ENCODE measurements around the gene HAT1.

Gene HAT1

GRCh38 chr2:171941316-171941699 lies 19.0 kb downstream of the HAT1 start:
- no peak for TF ChIP-seq CTCF (IDR thresholded peaks at IDR 0.05; ENCODE audit: low read depth, low read length)
- no peak overlapping the region for H3K4me3 ChIP-seq (ENCODE audit: low read depth, low read length)

- no peak for TF ChIP-seq CTCF (IDR thresholded peaks at IDR 0.05; ENCODE audit: low read depth, low read length)
- no peak overlapping the region for H3K4me3 ChIP-seq (ENCODE audit: low read depth, low read length)
Measured at GRCh38 chr2:171943869-171944268, 21.6 kb downstream of the HAT1 start.

- H3K4me3 ChIP-seq (ENCODE audit: low read depth, low read length) = no peak overlapping the region
- TF ChIP-seq CTCF (IDR thresholded peaks at IDR 0.05; ENCODE audit: low read depth, low read length) = no peak
Measured at GRCh38 chr2:171952276-171952675, 30.0 kb downstream of the HAT1 start.

- no peak for TF ChIP-seq CTCF (IDR thresholded peaks at IDR 0.05; ENCODE audit: low read depth, low read length)
- H3K4me3 ChIP-seq (ENCODE audit: low read depth, low read length) = no peak overlapping the region
Measured at GRCh38 chr2:171952748-171953147, 30.5 kb downstream of the HAT1 start.

- no peak for TF ChIP-seq CTCF (IDR thresholded peaks at IDR 0.05; ENCODE audit: low read depth, low read length)
- no peak overlapping the region for H3K4me3 ChIP-seq (ENCODE audit: low read depth, low read length)
Measured at GRCh38 chr2:171956135-171956825, 34.0 kb downstream of the HAT1 start.

- no peak for TF ChIP-seq CTCF (IDR thresholded peaks at IDR 0.05; ENCODE audit: low read depth, low read length)
- no peak overlapping the region for H3K4me3 ChIP-seq (ENCODE audit: low read depth, low read length)
Measured at GRCh38 chr2:171957061-171957460, 34.8 kb downstream of the HAT1 start.

- no peak for TF ChIP-seq CTCF (IDR thresholded peaks at IDR 0.05; ENCODE audit: low read depth, low read length)
- H3K4me3 ChIP-seq (ENCODE audit: low read depth, low read length) = no peak overlapping the region
Measured at GRCh38 chr2:171958475-171958874, 36.2 kb downstream of the HAT1 start.

Measured in WI38 (cell line).